Measurements from ENCODE around the gene TCF12.

TCF12 gene

GRCh38 chr15:57053470-57053869, 135.0 kb downstream of the TCF12 start:
- DNase-seq (ENCODE audit: low read depth) = no peak

- no peak for DNase-seq (ENCODE audit: low read depth)
Measured at GRCh38 chr15:57054204-57054750, 135.8 kb downstream of the TCF12 start.

- DNase-seq (ENCODE audit: low read depth) = no peak
Measured at GRCh38 chr15:57056357-57056756, 137.9 kb downstream of the TCF12 start.

- DNase-seq (ENCODE audit: low read depth) = no peak
Measured at GRCh38 chr15:57057134-57057930, 138.9 kb downstream of the TCF12 start.

- no peak for DNase-seq (ENCODE audit: low read depth)
Measured at GRCh38 chr15:57059026-57059660, 140.7 kb downstream of the TCF12 start.

- DNase-seq (ENCODE audit: low read depth) = no peak
Measured at GRCh38 chr15:57060799-57061198, 142.4 kb downstream of the TCF12 start.

- DNase-seq (ENCODE audit: low read depth) = no peak
Measured at GRCh38 chr15:57061281-57061680, 142.8 kb downstream of the TCF12 start.

- DNase-seq (ENCODE audit: low read depth) = no peak
Measured at GRCh38 chr15:57061696-57062095, 143.3 kb downstream of the TCF12 start.

- no peak for DNase-seq (ENCODE audit: low read depth)
Measured at GRCh38 chr15:57064033-57064432, 145.6 kb downstream of the TCF12 start.

GRCh38 chr15:57069423-57069822, 151.0 kb downstream of the TCF12 start:
- DNase-seq (ENCODE audit: low read depth) = no peak

- no peak for DNase-seq (ENCODE audit: low read depth)
Measured at GRCh38 chr15:57070674-57071073, 152.2 kb downstream of the TCF12 start.

GRCh38 chr15:57079446-57079845, 161.0 kb downstream of the TCF12 start:
- no peak for DNase-seq (ENCODE audit: low read depth)

- DNase-seq (ENCODE audit: low read depth) = no peak
Measured at GRCh38 chr15:57079931-57080620, 161.6 kb downstream of the TCF12 start.

GRCh38 chr15:57082054-57082728, 163.7 kb downstream of the TCF12 start:
- no peak for DNase-seq (ENCODE audit: low read depth)

GRCh38 chr15:57084192-57084591, 165.7 kb downstream of the TCF12 start:
- no peak for DNase-seq (ENCODE audit: low read depth)

- no peak for DNase-seq (ENCODE audit: low read depth)
Measured at GRCh38 chr15:57085267-57085666, 166.8 kb downstream of the TCF12 start.

- no peak for DNase-seq (ENCODE audit: low read depth)
Measured at GRCh38 chr15:57086857-57087427, 168.5 kb downstream of the TCF12 start.

- no peak for DNase-seq (ENCODE audit: low read depth)
Measured at GRCh38 chr15:57089815-57090495, 171.5 kb downstream of the TCF12 start.

GRCh38 chr15:57090496-57090859, 172.0 kb downstream of the TCF12 start:
- no peak for DNase-seq (ENCODE audit: low read depth)

- no peak for DNase-seq (ENCODE audit: low read depth)
Measured at GRCh38 chr15:57091636-57092035, 173.2 kb downstream of the TCF12 start.

- DNase-seq (ENCODE audit: low read depth) = no peak
Measured at GRCh38 chr15:57092252-57092651, 173.8 kb downstream of the TCF12 start.
